ENCODE measurements around the gene CA5A.
"Not testable (repeated sequence)": the region's sequence is repeated elsewhere in the genome, so short reads cannot be mapped to it uniquely, and the experiment has no call there.

CA5A gene

GRCh38 chr16:87894005-87894404 lies 42.3 kb downstream of the CA5A start:
- not testable (repeated sequence) for DNase-seq (ENCODE audit: low read depth)

- no peak for DNase-seq (ENCODE audit: low read depth)
These were observed 44.6 kb downstream of the CA5A start for GRCh38 chr16:87891764-87892163.

GRCh38 chr16:87889762-87890161 lies 46.6 kb downstream of the CA5A start:
- not testable (repeated sequence) for DNase-seq (ENCODE audit: low read depth)

GRCh38 chr16:87888346-87888745 lies 48.0 kb downstream of the CA5A start:
- not testable (repeated sequence) for DNase-seq (ENCODE audit: low read depth)

- not testable (repeated sequence) for DNase-seq (ENCODE audit: low read depth)
These were observed 48.4 kb downstream of the CA5A start for GRCh38 chr16:87887931-87888330.

GRCh38 chr16:87885371-87885967 lies 50.9 kb downstream of the CA5A start:
- not testable (repeated sequence) for DNase-seq (ENCODE audit: low read depth)

GRCh38 chr16:87882436-87883019 lies 53.8 kb downstream of the CA5A start:
- no peak for DNase-seq (ENCODE audit: low read depth)

GRCh38 chr16:87881324-87882200 lies 54.8 kb downstream of the CA5A start:
- no peak for DNase-seq (ENCODE audit: low read depth)

GRCh38 chr16:87880117-87880696 lies 56.1 kb downstream of the CA5A start:
- DNase-seq (ENCODE audit: low read depth), result no peak

GRCh38 chr16:87879411-87880013 lies 56.8 kb downstream of the CA5A start:
- DNase-seq (ENCODE audit: low read depth), result not testable (repeated sequence)

- no peak for DNase-seq (ENCODE audit: low read depth)
These were observed 57.6 kb downstream of the CA5A start for GRCh38 chr16:87878704-87879103.

- no peak for DNase-seq (ENCODE audit: low read depth)
These were observed 58.3 kb downstream of the CA5A start for GRCh38 chr16:87877942-87878507.

- DNase-seq (ENCODE audit: low read depth), result no peak
These were observed 61.5 kb downstream of the CA5A start for GRCh38 chr16:87874639-87875427.

- peak; percentile 88 for DNase-seq (ENCODE audit: low read depth)
These were observed 65.7 kb downstream of the CA5A start for GRCh38 chr16:87870418-87871291.

- DNase-seq (ENCODE audit: low read depth), result not testable (repeated sequence)
These were observed 66.4 kb downstream of the CA5A start for GRCh38 chr16:87869879-87870417.

- peak; percentile 78 for DNase-seq (ENCODE audit: low read depth)
These were observed 67.1 kb downstream of the CA5A start, which contains the start of gene SLC7A5 for GRCh38 chr16:87869061-87869878. TSS of gene SLC7A5 (minus strand) at chr16:87869507. CDS start at chr16:87869422, 85 bp downstream.

- DNase-seq (ENCODE audit: low read depth), result peak; percentile 93
These were observed 67.9 kb downstream of the CA5A start for GRCh38 chr16:87868254-87869029.
